Measurements from ENCODE around the gene DNAJB1. TPM values are rescaled to one million over a fixed set of nuclear protein-coding genes. Genes with fewer than 3 reads are reported as not detected.

The DNAJB1 gene
- total RNA-seq, 1 experiment from 2014 or later = 77.7 TPM

- H4K5ac ChIP-seq (ENCODE audit: insufficient read length, low read depth, low read length) = no peak overlapping the region
- H3K79me1 ChIP-seq (ENCODE audit: insufficient read depth, low read depth, low read length, poor library complexity, severe bottlenecking) = no peaks in the 10 kb centered on the region
- H3K9ac ChIP-seq (ENCODE audit: extremely low read depth, insufficient read length, low read length) = no peak overlapping the region
- H4K91ac ChIP-seq (ENCODE audit: insufficient read length, low read depth, low read length) = no peak overlapping the region
- Mint-ChIP-seq H3K27ac (no peak overlapping the region), H3K4me3 (no peak overlapping the region), H3K27me3 (ENCODE audit: low read depth) (no peaks in the 10 kb centered on the region; the same call in 1 of the 2 replicates), H3K4me1 (peaks cover 14 to 33% of the 10 kb centered on the region in 2 experiments), H3K9me3 (no peaks in the 10 kb centered on the region; a peak in 1 of 5 replicates), H3K36me3 (ENCODE audit: insufficient read depth in 1 of 3, low read depth in 3 of 3) (peaks cover 10 to 36% (median 19%) of the 10 kb centered on the region in 3 experiments; a peak in 6 of 7 replicates)
- no peak overlapping the region for H3K18ac ChIP-seq (ENCODE audit: insufficient read length, low read depth, low read length)
- H3K56ac ChIP-seq (ENCODE audit: insufficient read length, low read depth, low read length) = no peak overlapping the region
- H3K23me2 ChIP-seq (ENCODE audit: insufficient read length, low read depth, low read length, poor library complexity, severe bottlenecking) = peaks cover 3% of the 10 kb centered on the region
- H3K27me3 ChIP-seq (ENCODE audit: insufficient read depth, low read length) = no peaks in the 10 kb centered on the region
- no peak overlapping the region for H4K8ac ChIP-seq (replicated peaks; ENCODE audit: insufficient read length, low read depth, low read length)
- H2BK20ac ChIP-seq (ENCODE audit: low read depth, low read length, poor library complexity, severe bottlenecking) = no peak overlapping the region
- H2AFZ ChIP-seq (ENCODE audit: low read length) = no peak overlapping the region
- no peak for TF ChIP-seq CTCF (conservative IDR thresholded peaks at IDR 0.05)
- no peak overlapping the region for H3K4me2 ChIP-seq (ENCODE audit: insufficient read depth, insufficient read length, low read length)
- no peaks in the 10 kb centered on the region for H4K20me1 ChIP-seq (ENCODE audit: control insufficient read depth, insufficient read depth, insufficient read length)
- no peaks in the 10 kb centered on the region for H3K79me2 ChIP-seq (ENCODE audit: insufficient read depth, low read length)
- no peak overlapping the region for H2BK15ac ChIP-seq (ENCODE audit: low read depth, low read length)
- H2BK5ac ChIP-seq (ENCODE audit: insufficient read length, low read length) = no peak overlapping the region
- no peaks in the 10 kb centered on the region for H3K9me3 ChIP-seq (ENCODE audit: control insufficient read depth, low read depth, low read length)
- H3K4ac ChIP-seq (ENCODE audit: low read depth, low read length) = no peak overlapping the region
- no peak overlapping the region for H3K14ac ChIP-seq (ENCODE audit: insufficient read depth, low read length)
- no peak overlapping the region for H3K27ac ChIP-seq (ENCODE audit: insufficient read length, low read depth, low read length)
- no peak overlapping the region for H3T11ph ChIP-seq (ENCODE audit: low read length)
- H3K4me1 ChIP-seq (ENCODE audit: insufficient read depth, low read length) = no peaks in the 10 kb centered on the region; the same call in 1 of the 2 replicates
- H2BK12ac ChIP-seq (ENCODE audit: insufficient read length, low read depth, low read length) = no peak overlapping the region
- DNase-seq = no peak
- H3K23ac ChIP-seq (ENCODE audit: insufficient read length, low read depth, low read length) = no peak overlapping the region
- H2BK120ac ChIP-seq (ENCODE audit: low read depth, low read length, poor library complexity, severe bottlenecking) = no peak overlapping the region
- H2AK5ac ChIP-seq (ENCODE audit: insufficient read length, low read length) = no peak overlapping the region
- WGBS (ENCODE audit: extremely low coverage, insufficient read length, low lambda C conversion rate) = no CpG with 5 or more reads among the region's 24 CpGs
These were observed 40.1 kb downstream of the DNAJB1 start for GRCh38 chr19:14478113-14478545.

All from H9 (cell line).